DOHH2 (cell line): ENCODE data around the gene STAG1.

Source experiments
- H3F3A ChIP-seq: fragments of 200-600 bp; sonication (generic), shearing (Covaris generic); 2 replicates; pipeline ENCODE4 v1.6.0; 2016; ENCODE audit warnings: antibody characterized with exemption, mild to moderate bottlenecking; ENCODE audit not compliant: control insufficient read depth, insufficient read depth
- H3K27ac ChIP-seq: fragments of 200-600 bp; sonication (generic); 2 replicates; pipeline ENCODE4 v1.5.1; 2014; ENCODE audit warnings: low read depth, mild to moderate bottlenecking, low read length, moderate library complexity
- H3K27me3 ChIP-seq: fragments of 200-600 bp; sonication (generic); 2 replicates; pipeline ENCODE4 v1.6.1; 2014; ENCODE audit warnings: mild to moderate bottlenecking, low read length, mixed read lengths; ENCODE audit not compliant: control insufficient read depth
- H3K36me3 ChIP-seq: fragments of 200-600 bp; sonication (generic); 2 replicates; pipeline ENCODE4 v1.6.1; 2014; ENCODE audit warnings: mild to moderate bottlenecking, low read length, moderate library complexity, mixed read lengths; ENCODE audit not compliant: control insufficient read depth
- H3K4me1 ChIP-seq: fragments of 200-600 bp; sonication (generic); 2 replicates; pipeline ENCODE4 v1.6.1; 2014; ENCODE audit warnings: mild to moderate bottlenecking, low read length, mixed read lengths; ENCODE audit not compliant: control insufficient read depth
- H3K4me2 ChIP-seq: fragments of 200-600 bp; sonication (generic); 2 replicates; pipeline ENCODE4 v1.6.0; 2014; ENCODE audit warnings: mild to moderate bottlenecking, low read length, moderate library complexity
- H3K4me3 ChIP-seq: fragments of 200-600 bp; sonication (generic); 2 replicates; pipeline ENCODE4 v1.5.1; 2014; ENCODE audit warnings: mild to moderate bottlenecking, low read length, mixed read lengths
- H3K79me2 ChIP-seq: fragments of 200-600 bp; sonication (generic); 2 replicates; pipeline ENCODE4 v1.6.1; 2014; ENCODE audit warnings: mild to moderate bottlenecking, low read length, mixed read lengths; ENCODE audit not compliant: control insufficient read depth
- H3K9me2 ChIP-seq: fragments of 200-600 bp; sonication (generic); replicated peaks from 2 replicates; pipeline ENCODE4 v1.6.1; 2014; ENCODE audit warnings: mild to moderate bottlenecking, low read length, mixed read lengths; ENCODE audit not compliant: control insufficient read depth
- H3K9me3 ChIP-seq: fragments of 200-600 bp; sonication (generic); 2 replicates; pipeline ENCODE4 v1.6.1; 2014; ENCODE audit warnings: antibody characterized with exemption, low read length, mixed read lengths; ENCODE audit not compliant: control insufficient read depth, insufficient read depth
- H4K20me1 ChIP-seq: fragments of 200-600 bp; sonication (generic); 2 replicates; pipeline ENCODE4 v1.6.0; 2014; ENCODE audit warnings: low read depth, mild to moderate bottlenecking, antibody characterized with exemption, low read length, moderate library complexity; ENCODE audit not compliant: control insufficient read depth, insufficient read depth
- EZH2phosphoT487 ChIP-seq: fragments of 200-600 bp; sonication (generic); IDR thresholded peaks from 2 replicates; pipeline ENCODE4 v1.6.1; 2017; ENCODE audit warnings: borderline replicate concordance, mild to moderate bottlenecking, antibody characterized with exemption, low read length, moderate library complexity, mixed read lengths
- TF ChIP-seq, protein P1 (sequence below): fragments of 200-600 bp; sonication (generic); IDR thresholded peaks from one replicate; pipeline ENCODE4 v1.5.1; 2014; ENCODE audit warnings: antibody characterized with exemption, mild to moderate bottlenecking, low read depth, low read length; ENCODE audit not compliant: poor library complexity, severe bottlenecking

STAG1 gene

DNA sequence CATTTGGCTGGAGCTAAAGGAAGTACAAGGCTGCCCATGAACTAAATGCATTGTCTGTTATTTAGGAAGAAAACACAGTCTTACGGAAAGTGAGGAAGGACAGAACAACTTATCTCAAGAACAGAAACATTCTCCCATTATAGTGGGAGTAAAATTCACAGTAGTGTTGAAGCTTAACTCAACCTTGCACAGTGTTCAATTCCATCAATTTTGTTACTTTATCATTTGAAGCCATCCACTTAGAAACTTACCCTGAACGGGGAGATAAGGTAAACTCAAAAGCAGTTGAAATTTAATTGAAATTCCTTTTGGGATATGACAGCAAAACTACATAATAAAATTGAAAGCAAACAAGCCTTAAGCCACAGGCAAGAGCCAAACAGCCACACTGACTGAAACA, 315.1 kb downstream of the STAG1 start:
- H3K9me2 ChIP-seq = no peaks in the 10 kb centered on the region
- peaks cover 13% of the 10 kb centered on the region for H3K36me3 ChIP-seq
- no peak overlapping the region for H3K27ac ChIP-seq
- H3F3A ChIP-seq = no peaks in the 10 kb centered on the region
- H3K4me1 ChIP-seq = no peaks in the 10 kb centered on the region
- H3K27me3 ChIP-seq = no peaks in the 10 kb centered on the region
- no peak overlapping the region for H3K4me2 ChIP-seq
- H3K79me2 ChIP-seq = no peaks in the 10 kb centered on the region
- H4K20me1 ChIP-seq = no peaks in the 10 kb centered on the region
- no peak overlapping the region for H3K4me3 ChIP-seq
- no peaks in the 10 kb centered on the region for H3K9me3 ChIP-seq
- no peak for TF ChIP-seq EZH2phosphoT487
- TF ChIP-seq, protein P1, sequence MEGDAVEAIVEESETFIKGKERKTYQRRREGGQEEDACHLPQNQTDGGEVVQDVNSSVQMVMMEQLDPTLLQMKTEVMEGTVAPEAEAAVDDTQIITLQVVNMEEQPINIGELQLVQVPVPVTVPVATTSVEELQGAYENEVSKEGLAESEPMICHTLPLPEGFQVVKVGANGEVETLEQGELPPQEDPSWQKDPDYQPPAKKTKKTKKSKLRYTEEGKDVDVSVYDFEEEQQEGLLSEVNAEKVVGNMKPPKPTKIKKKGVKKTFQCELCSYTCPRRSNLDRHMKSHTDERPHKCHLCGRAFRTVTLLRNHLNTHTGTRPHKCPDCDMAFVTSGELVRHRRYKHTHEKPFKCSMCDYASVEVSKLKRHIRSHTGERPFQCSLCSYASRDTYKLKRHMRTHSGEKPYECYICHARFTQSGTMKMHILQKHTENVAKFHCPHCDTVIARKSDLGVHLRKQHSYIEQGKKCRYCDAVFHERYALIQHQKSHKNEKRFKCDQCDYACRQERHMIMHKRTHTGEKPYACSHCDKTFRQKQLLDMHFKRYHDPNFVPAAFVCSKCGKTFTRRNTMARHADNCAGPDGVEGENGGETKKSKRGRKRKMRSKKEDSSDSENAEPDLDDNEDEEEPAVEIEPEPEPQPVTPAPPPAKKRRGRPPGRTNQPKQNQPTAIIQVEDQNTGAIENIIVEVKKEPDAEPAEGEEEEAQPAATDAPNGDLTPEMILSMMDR = no peak

DNA sequence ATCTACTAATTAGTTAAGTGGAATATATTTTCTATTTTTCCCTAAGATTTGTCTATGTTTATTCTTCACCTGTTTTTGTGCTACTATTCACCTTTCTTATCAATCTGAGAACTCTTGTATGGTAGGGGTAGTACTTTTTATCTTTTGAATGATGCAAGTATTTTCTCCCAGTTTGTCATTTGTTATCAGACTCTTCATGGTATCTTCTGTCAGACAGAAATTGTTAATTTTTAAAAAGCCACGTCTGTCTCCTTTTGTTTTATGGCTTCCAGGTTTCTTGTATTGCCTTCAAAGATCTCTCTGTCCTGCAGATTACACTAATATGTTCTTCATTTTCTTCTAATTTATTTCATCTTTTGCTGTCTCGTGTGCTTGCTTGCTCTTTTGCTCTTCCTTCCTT, 317.7 kb downstream of the STAG1 start:
- H3K79me2 ChIP-seq = no peaks in the 10 kb centered on the region
- H3K4me1 ChIP-seq = no peaks in the 10 kb centered on the region
- H4K20me1 ChIP-seq = no peaks in the 10 kb centered on the region
- H3K36me3 ChIP-seq = peaks cover 5% of the 10 kb centered on the region; the same call in 1 of the 2 replicates
- TF ChIP-seq, protein P1 = no peak
- no peak for TF ChIP-seq EZH2phosphoT487
- H3K9me2 ChIP-seq = no peaks in the 10 kb centered on the region
- H3K27ac ChIP-seq = no peak overlapping the region
- H3K27me3 ChIP-seq = no peaks in the 10 kb centered on the region
- H3K4me2 ChIP-seq = no peak overlapping the region
- H3F3A ChIP-seq = no peaks in the 10 kb centered on the region
- H3K9me3 ChIP-seq = no peaks in the 10 kb centered on the region
- H3K4me3 ChIP-seq = no peak overlapping the region

DNA sequence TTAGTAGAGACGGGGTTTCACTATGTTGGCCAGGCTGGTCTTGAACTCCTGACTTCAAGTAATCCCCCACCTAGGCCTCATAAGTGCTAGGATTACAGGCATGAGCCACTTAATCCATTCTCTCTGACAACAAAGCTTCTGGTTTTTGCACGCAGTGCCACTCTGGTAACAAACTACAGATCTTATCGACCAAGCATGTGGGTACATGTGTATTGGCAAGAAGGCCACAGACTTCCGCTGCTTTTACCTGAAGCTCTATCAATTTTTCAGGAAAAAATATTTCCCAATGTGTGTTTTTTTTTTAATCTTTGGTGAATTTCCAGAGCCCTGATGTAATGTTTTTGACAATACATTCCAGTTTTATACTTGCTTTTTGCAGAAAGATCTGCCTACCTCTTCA, 319.5 kb downstream of the STAG1 start:
- TF ChIP-seq, protein P1 = no peak
- TF ChIP-seq EZH2phosphoT487 = no peak
- Histone ChIP-seq H3K4me2 (no peak overlapping the region), H3K9me3 (no peaks in the 10 kb centered on the region)

More for the DNA sequence above, 319.5 kb downstream of the STAG1 start:
- H3K4me3 ChIP-seq = no peak overlapping the region
- no peaks in the 10 kb centered on the region for H3K4me1 ChIP-seq
- no peaks in the 10 kb centered on the region for H4K20me1 ChIP-seq
- H3K79me2 ChIP-seq = no peaks in the 10 kb centered on the region
- no peaks in the 10 kb centered on the region for H3K27me3 ChIP-seq
- H3K27ac ChIP-seq = no peak overlapping the region
- no peaks in the 10 kb centered on the region for H3K9me2 ChIP-seq
- no peaks in the 10 kb centered on the region for H3F3A ChIP-seq
- H3K36me3 ChIP-seq = peaks cover 5% of the 10 kb centered on the region; the same call in 1 of the 2 replicates
